ENCODE data around the gene MYO1A.
A peak's percentile ranks its signal among the peaks of the same experiment; 100 is the strongest.

Gene MYO1A

DNA sequence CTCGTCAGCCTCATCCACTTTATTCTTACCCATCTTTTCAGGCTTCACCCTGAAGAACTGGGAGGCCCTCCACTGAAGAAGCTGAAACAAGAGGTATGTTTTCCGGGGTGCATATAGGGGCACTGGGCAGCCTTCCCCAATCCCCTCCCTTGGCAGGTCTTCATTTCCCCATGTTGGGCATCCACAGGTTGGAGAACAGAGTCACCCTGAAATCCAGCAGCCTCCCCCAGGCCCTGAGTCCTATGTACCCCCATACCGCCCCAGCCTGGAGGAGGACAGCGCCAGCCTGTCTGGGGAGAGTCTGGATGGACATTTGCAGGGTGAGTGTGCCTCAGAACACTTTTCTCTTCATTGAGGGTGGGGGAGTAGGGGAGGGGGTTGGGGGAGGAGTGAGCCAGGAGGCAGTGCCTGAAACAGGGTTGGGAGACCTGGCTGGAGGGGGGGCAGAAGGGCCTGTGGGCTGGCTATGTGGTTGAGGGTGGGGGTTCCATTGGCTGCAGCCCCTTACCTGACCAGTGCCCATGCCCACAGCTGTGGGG, 43.0 kb upstream of the MYO1A start:
- DNase-seq: no peak
- H3K4me3 ChIP-seq (ENCODE audit: insufficient read depth, low read depth, low read length, poor library complexity, severe bottlenecking): no peak overlapping the region
- H3K9me3 ChIP-seq (ENCODE audit: control insufficient read depth, low read length): no peaks in the 10 kb centered on the region
- H3K27ac ChIP-seq (ENCODE audit: insufficient read depth, low read length, poor library complexity, severe bottlenecking): peak overlapping the region; percentile 58
- H3K36me3 ChIP-seq (ENCODE audit: control insufficient read depth, insufficient read depth, low read length): peaks cover 30% of the 10 kb centered on the region
- peaks cover 24% of the 10 kb centered on the region for H3K4me1 ChIP-seq (ENCODE audit: control insufficient read depth, insufficient read depth, low read length, poor library complexity, severe bottlenecking)
- no peaks in the 10 kb centered on the region for H3K27me3 ChIP-seq (replicated peaks; ENCODE audit: control insufficient read depth, insufficient read depth, low read length, poor library complexity, severe bottlenecking)

- H3K27ac ChIP-seq (ENCODE audit: insufficient read depth, low read length, poor library complexity, severe bottlenecking): no peak overlapping the region
- no peak for DNase-seq
These were observed 42.6 kb upstream of the MYO1A start for GRCh38 chr12:57092529-57092862.

GRCh38 chr12:57091638-57092528, 42.0 kb upstream of the MYO1A start:
- Histone ChIP-seq H3K36me3 (ENCODE audit: control insufficient read depth, insufficient read depth, low read length) (peaks cover 20% of the 10 kb centered on the region), H3K9me3 (ENCODE audit: control insufficient read depth, low read length) (no peaks in the 10 kb centered on the region), H3K27ac (ENCODE audit: insufficient read depth, low read length, poor library complexity, severe bottlenecking) (no peak overlapping the region), H3K4me1 (ENCODE audit: control insufficient read depth, insufficient read depth, low read length, poor library complexity, severe bottlenecking) (peaks cover 25% of the 10 kb centered on the region), H3K27me3 (replicated peaks; ENCODE audit: control insufficient read depth, insufficient read depth, low read length, poor library complexity, severe bottlenecking) (no peaks in the 10 kb centered on the region), H3K4me3 (ENCODE audit: insufficient read depth, low read depth, low read length, poor library complexity, severe bottlenecking) (no peak overlapping the region)
- no peak for DNase-seq

More at GRCh38 chr12:57092529-57092862, 42.6 kb upstream of the MYO1A start:
- Histone ChIP-seq H3K4me1 (ENCODE audit: control insufficient read depth, insufficient read depth, low read length, poor library complexity, severe bottlenecking) (peaks cover 25% of the 10 kb centered on the region), H3K4me3 (ENCODE audit: insufficient read depth, low read depth, low read length, poor library complexity, severe bottlenecking) (no peak overlapping the region), H3K36me3 (ENCODE audit: control insufficient read depth, insufficient read depth, low read length) (peaks cover 25% of the 10 kb centered on the region), H3K27me3 (replicated peaks; ENCODE audit: control insufficient read depth, insufficient read depth, low read length, poor library complexity, severe bottlenecking) (no peaks in the 10 kb centered on the region), H3K9me3 (ENCODE audit: control insufficient read depth, low read length) (no peaks in the 10 kb centered on the region)

- DNase-seq: no peak
- H3K4me1 ChIP-seq (ENCODE audit: control insufficient read depth, insufficient read depth, low read length, poor library complexity, severe bottlenecking): peaks cover 31% of the 10 kb centered on the region
- no peak overlapping the region for H3K4me3 ChIP-seq (ENCODE audit: insufficient read depth, low read depth, low read length, poor library complexity, severe bottlenecking)
These were observed 41.2 kb upstream of the MYO1A start for GRCh38 chr12:57090924-57091637.

DNA sequence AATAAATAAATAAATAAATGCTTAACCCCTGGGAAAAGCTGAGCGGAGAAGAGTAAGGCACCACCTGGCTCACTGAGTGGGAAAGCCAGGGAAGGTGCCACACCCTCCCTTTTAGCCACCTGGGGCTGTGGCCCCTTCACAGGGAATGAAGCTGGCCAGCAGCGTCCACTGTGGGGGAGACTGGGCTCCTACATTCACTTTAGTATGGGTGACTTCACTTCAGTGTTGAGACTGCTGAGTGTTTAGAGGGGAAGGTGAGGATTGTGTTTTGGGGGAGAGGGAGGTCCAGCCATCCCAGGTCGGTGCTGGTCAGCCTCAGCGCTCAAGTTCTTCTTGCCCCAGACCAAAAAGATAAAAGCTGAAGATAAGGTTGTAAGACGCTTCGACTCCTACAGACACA, 40.6 kb upstream of the MYO1A start:
- Histone ChIP-seq H3K9me3 (ENCODE audit: control insufficient read depth, low read length) (no peaks in the 10 kb centered on the region), H3K4me1 (ENCODE audit: control insufficient read depth, insufficient read depth, low read length, poor library complexity, severe bottlenecking) (peaks cover 35% of the 10 kb centered on the region), H3K4me3 (ENCODE audit: insufficient read depth, low read depth, low read length, poor library complexity, severe bottlenecking) (no peak overlapping the region), H3K27me3 (replicated peaks; ENCODE audit: control insufficient read depth, insufficient read depth, low read length, poor library complexity, severe bottlenecking) (no peaks in the 10 kb centered on the region), H3K36me3 (ENCODE audit: control insufficient read depth, insufficient read depth, low read length) (peaks cover 8% of the 10 kb centered on the region), H3K27ac (ENCODE audit: insufficient read depth, low read length, poor library complexity, severe bottlenecking) (peak overlapping the region; percentile 20)
- no peak for DNase-seq

More at GRCh38 chr12:57090924-57091637, 41.2 kb upstream of the MYO1A start:
- no peaks in the 10 kb centered on the region for H3K9me3 ChIP-seq (ENCODE audit: control insufficient read depth, low read length)
- H3K27ac ChIP-seq (ENCODE audit: insufficient read depth, low read length, poor library complexity, severe bottlenecking): peak overlapping the region; percentile 20
- no peaks in the 10 kb centered on the region for H3K27me3 ChIP-seq (replicated peaks; ENCODE audit: control insufficient read depth, insufficient read depth, low read length, poor library complexity, severe bottlenecking)
- peaks cover 12% of the 10 kb centered on the region for H3K36me3 ChIP-seq (ENCODE audit: control insufficient read depth, insufficient read depth, low read length)

GRCh38 chr12:57089271-57090245, 39.6 kb upstream of the MYO1A start:
- Histone ChIP-seq H3K27me3 (replicated peaks; ENCODE audit: control insufficient read depth, insufficient read depth, low read length, poor library complexity, severe bottlenecking) (no peaks in the 10 kb centered on the region), H3K4me1 (ENCODE audit: control insufficient read depth, insufficient read depth, low read length, poor library complexity, severe bottlenecking) (peaks cover 35% of the 10 kb centered on the region), H3K9me3 (ENCODE audit: control insufficient read depth, low read length) (no peaks in the 10 kb centered on the region), H3K4me3 (ENCODE audit: insufficient read depth, low read depth, low read length, poor library complexity, severe bottlenecking) (peak overlapping the region; percentile 80), H3K36me3 (ENCODE audit: control insufficient read depth, insufficient read depth, low read length) (peaks cover 3% of the 10 kb centered on the region), H3K27ac (ENCODE audit: insufficient read depth, low read length, poor library complexity, severe bottlenecking) (peak overlapping the region; percentile 64)
- DNase-seq: peak in 2 of 3 donors; percentile 23 to 32

DNA sequence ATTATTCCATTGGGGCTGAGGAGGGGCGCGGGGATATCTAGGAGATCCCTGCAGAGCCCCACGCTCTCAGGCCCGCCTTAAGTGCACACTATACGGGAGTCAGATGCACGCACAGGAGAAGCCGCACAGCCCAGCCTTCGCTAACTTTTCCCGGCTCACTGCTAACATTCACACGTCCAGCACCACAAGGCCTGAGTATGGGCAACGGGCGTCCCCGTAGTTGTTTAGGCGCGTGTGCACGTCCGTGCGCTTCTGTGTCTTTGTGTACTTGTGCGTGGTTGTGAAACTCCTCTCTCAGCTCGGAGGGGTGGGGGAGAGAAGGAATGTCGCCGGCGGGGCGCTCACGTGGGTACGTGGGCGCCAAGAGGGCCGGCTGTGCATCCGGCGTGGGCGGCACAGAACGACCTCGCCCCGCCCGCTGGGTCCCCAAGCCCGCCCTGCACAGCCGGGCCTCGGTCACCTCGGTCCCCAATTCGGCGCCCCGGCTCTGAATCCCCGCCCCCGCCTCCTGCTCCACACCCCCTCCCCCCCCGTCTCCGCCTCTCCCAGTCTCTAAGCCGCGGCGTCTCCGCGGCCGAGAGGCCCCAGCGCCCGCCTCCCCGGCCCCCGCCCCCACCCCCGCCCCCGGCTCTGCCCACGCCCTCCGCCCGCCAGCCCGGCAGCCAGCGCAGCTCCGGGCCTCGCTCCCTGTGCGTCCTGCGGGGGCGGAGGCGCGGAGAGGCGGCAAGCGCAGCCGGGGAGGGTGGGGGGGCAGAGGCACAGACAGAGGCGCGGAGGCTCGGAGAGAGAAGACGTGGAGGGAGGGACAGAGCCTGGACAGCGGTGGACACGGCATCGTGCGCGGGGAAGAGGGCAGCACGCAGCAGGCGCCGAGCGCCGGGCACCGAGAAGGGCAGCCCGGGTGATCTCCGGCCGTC, 38.7 kb upstream of the MYO1A start, which contains the start of gene NAB2:
TSS of gene NAB2 (plus strand) at position 761 of the 917 bp plus-strand sequence. CDS start 158 bp downstream, outside the sequence.
- Histone ChIP-seq H3K4me1 (ENCODE audit: control insufficient read depth, insufficient read depth, low read length, poor library complexity, severe bottlenecking) (peaks cover 29% of the 10 kb centered on the region), H3K27ac (ENCODE audit: insufficient read depth, low read length, poor library complexity, severe bottlenecking) (peak within 1 kb of the TSS; percentile 97), H3K4me3 (ENCODE audit: insufficient read depth, low read depth, low read length, poor library complexity, severe bottlenecking) (peak within 1 kb of the TSS; percentile 84), H3K27me3 (replicated peaks; ENCODE audit: control insufficient read depth, insufficient read depth, low read length, poor library complexity, severe bottlenecking) (no peaks in the 10 kb centered on the region), H3K9me3 (ENCODE audit: control insufficient read depth, low read length) (no peaks in the 10 kb centered on the region), H3K36me3 (ENCODE audit: control insufficient read depth, insufficient read depth, low read length) (peaks cover 3% of the 10 kb centered on the region)
- peak; percentile 90 to 93 (median 92) for DNase-seq

- Histone ChIP-seq H3K27ac (ENCODE audit: insufficient read depth, low read length, poor library complexity, severe bottlenecking) (peak overlapping the region; percentile 97), H3K4me1 (ENCODE audit: control insufficient read depth, insufficient read depth, low read length, poor library complexity, severe bottlenecking) (peaks cover 23% of the 10 kb centered on the region), H3K9me3 (ENCODE audit: control insufficient read depth, low read length) (no peaks in the 10 kb centered on the region), H3K36me3 (ENCODE audit: control insufficient read depth, insufficient read depth, low read length) (peaks cover 3% of the 10 kb centered on the region), H3K27me3 (replicated peaks; ENCODE audit: control insufficient read depth, insufficient read depth, low read length, poor library complexity, severe bottlenecking) (no peaks in the 10 kb centered on the region), H3K4me3 (ENCODE audit: insufficient read depth, low read depth, low read length, poor library complexity, severe bottlenecking) (peak overlapping the region; percentile 84)
- DNase-seq: peak; percentile 70 to 72 (median 72)
These were observed 37.9 kb upstream of the MYO1A start for GRCh38 chr12:57087691-57088353.
